Adrenal gland (tissue), 12 donors: Measurements from ENCODE around the gene KCTD17. TPM values are rescaled to one million over a fixed set of nuclear protein-coding genes. Genes with fewer than 3 reads are reported as not detected.

ENCODE experiments used
- DNase-seq, 7 donors: peaks; one replicate each; pipeline ENCODE4 v3.0.0-alpha.2; 2019 to 2020
- H3K27ac ChIP-seq, 5 donors: fragments of 200-600 bp; sonication (generic) in 4 of 5; 1 replicate in 3 of 5; 2 replicates in 2 of 5; pipeline versions ENCODE4 v1.5.1 to v1.8.0; 2016 to 2020; ENCODE audit warnings: mild to moderate bottlenecking in 1 of 5
- H3K27me3 ChIP-seq: fragments of 200-600 bp; 2 replicates; pipeline ENCODE4 v1.8.0; 2021
- H3K36me3 ChIP-seq, 2 donors: fragments of 200-600 bp; replicated peaks in 1 of 2; 1 replicate in 1 of 2; 2 replicates in 1 of 2; pipeline versions ENCODE4 v1.5.1 to v1.8.0; 2018 to 2022
- H3K4me1 ChIP-seq, 2 donors: fragments of 200-600 bp; replicated peaks in 1 of 2; 1 replicate in 1 of 2; 2 replicates in 1 of 2; pipeline versions ENCODE4 v1.5.1 to v1.8.0; 2018 to 2021
- H3K4me3 ChIP-seq, 4 donors: fragments of 200-600 bp; sonication (generic) in 3 of 4; one replicate each; pipeline ENCODE4 v1.5.1; 2016 to 2018
- H3K9me3 ChIP-seq, 3 donors: fragments of 200-600 bp; sonication (generic) in 1 of 3; replicated peaks in 1 of 3; 1 replicate in 2 of 3; 2 replicates in 1 of 3; pipeline versions ENCODE4 v1.5.1 to v1.8.0; 2016 to 2021
- CTCF ChIP-seq, 6 experiments: fragments of 450-650 bp in 4 of 6; fragments of 200-600 bp in 2 of 6; sonication (generic) in 1 of 6; IDR thresholded peaks; 1 replicate in 5 of 6; 2 replicates in 1 of 6; pipeline versions ENCODE4 v1.5.1 to v1.8.0; 2016 to 2021; ENCODE audit warnings: antibody characterized with exemption in 6 of 6, mild to moderate bottlenecking in 2 of 6, moderate library complexity in 1 of 6
- POLR2A ChIP-seq, 2 donors: fragments of 450-650 bp; IDR thresholded peaks; one replicate each; pipeline ENCODE4 v1.6.1; 2017; ENCODE audit warnings: antibody characterized with exemption in 2 of 2, mild to moderate bottlenecking in 2 of 2, moderate library complexity in 1 of 2
- WGBS, 4 donors: extraction: QIAGEN DNeasy Blood & Tissue Kit in 2 of 4; methylation state at CpG; one replicate each; pipeline versions ENCODE4 v1.1.5 to v1.1.7; 2013 to 2017; 5-methylcytosine and 5-hydroxymethylcytosine counted together
- intact Hi-C, 2 donors: fragments of 100-400 bp; cut with DNase I; formaldehyde crosslinking; loops; one replicate each; pipeline versions ENCODE4 v1.14.1 to v1.15.0; 2022 to 2023
- polyA plus RNA-seq, 3 donors: library from polyadenylated mRNA; stranded (reverse); fragments of 200-250 nt in 2 of 3; fragments of 350-450 nt in 1 of 3; fragmentation: Illumina TruSeq in 1 of 3; extraction: RNeasy Lipid Tissue Mini Kit (QIAGEN cat#74804) in 1 of 3; gene quantifications; one replicate each; pipeline ENCODE4 v1.2.3, GENCODE V29; 2013 to 2014
- total RNA-seq, 9 donors: library from RNA; depleted of rRNA in 4 of 9; stranded (reverse); fragments of >200 nt in 4 of 9; fragments of 120-200 nt in 1 of 9; fragmentation: NEBNext Ultra II Directional in 1 of 9; extraction: Animal tissue kit (Norgen Biotek cat#: 25700) in 1 of 9; gene quantifications; one replicate each; pipeline versions ENCODE4 v1.1.0 to v1.2.4, GENCODE V29; 2013 to 2023
- donor health status: healthy with polysubstance abuse.
- donor health status: Bipolar disorder and iron deficiency.
- donor health status: DM: yes; HTN: yes; CAD: no.
- donor health status: DM: no; HTN: no; CAD: no.
- donor health status: DM: no; HTN: no; CAD: no.
- donor health status: DM: yes; HTN: yes; CAD: no.

KCTD17 gene
- total and polyA plus RNA-seq, 12 donors, result 10.0 to 71.5 (median 27.0) TPM

DNA sequence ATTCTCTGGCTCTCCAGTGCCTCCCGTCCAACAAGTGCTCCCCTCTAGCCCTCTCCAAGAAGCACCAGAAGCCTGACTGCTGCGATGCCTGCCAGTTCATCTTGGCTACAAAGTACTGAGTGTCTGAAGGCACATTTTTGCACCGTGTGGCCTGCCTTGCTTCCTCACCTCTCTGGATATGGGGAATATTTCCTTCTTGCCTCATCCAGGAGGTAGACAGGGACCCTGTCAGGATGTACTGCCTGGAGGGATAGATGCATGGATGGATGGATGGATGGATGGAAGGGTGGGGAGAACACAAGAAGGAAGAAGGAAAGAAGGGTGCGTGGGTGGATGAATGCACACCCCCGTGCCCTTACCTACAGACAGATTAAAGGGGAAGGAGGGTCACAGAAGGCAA, 27.6 kb downstream of the KCTD17 start:
- no peak for TF ChIP-seq CTCF (IDR thresholded peaks at IDR 0.05)
- TF ChIP-seq POLR2A (IDR thresholded peaks at IDR 0.05), result no peak
- no peaks in the 10 kb centered on the region for H3K27me3 ChIP-seq
- H3K4me1 ChIP-seq, result no peaks in the 10 kb centered on the region
- WGBS, 4 donors, result 54 to 72% (median 61%) methylated on average over 5 of the region's 5 CpGs
- no peak for DNase-seq
- H3K9me3 ChIP-seq, result no peaks in the 10 kb centered on the region
- H3K4me3 ChIP-seq, result no peak overlapping the region
- H3K27ac ChIP-seq, result no peak overlapping the region
- intact Hi-C loops, result loop anchor here in 1 of 2 donors (5.0 kb wide), 1 partner anchor 123 kb away; no protein-coding TSS in a partner anchor
- no peaks in the 10 kb centered on the region for H3K36me3 ChIP-seq

- H3K27me3 ChIP-seq, result no peaks in the 10 kb centered on the region
- no peak overlapping the region for H3K4me3 ChIP-seq
Measured at GRCh38 chr22:37079668-37080171, 28.2 kb downstream of the KCTD17 start.

GRCh38 chr22:37080438-37080837, 28.9 kb downstream of the KCTD17 start:
- TF ChIP-seq POLR2A (IDR thresholded peaks at IDR 0.05), result no peak
- no peak for TF ChIP-seq CTCF (IDR thresholded peaks at IDR 0.05)
- H3K27ac ChIP-seq, result no peak overlapping the region
- no peaks in the 10 kb centered on the region for H3K9me3 ChIP-seq
- 88 to 98% (median 93%) methylated on average over 6 of the region's 6 CpGs for WGBS, 4 donors
- H3K4me1 ChIP-seq, result no peaks in the 10 kb centered on the region
- no peaks in the 10 kb centered on the region for H3K36me3 ChIP-seq
- intact Hi-C loops, result loop anchor here (5.0 to 10.0 kb wide), 2 partner anchors 82 to 84 kb away; no protein-coding TSS in a partner anchor
- no peak overlapping the region for H3K4me3 ChIP-seq
- no peak for DNase-seq
- no peaks in the 10 kb centered on the region for H3K27me3 ChIP-seq

More at GRCh38 chr22:37079668-37080171, 28.2 kb downstream of the KCTD17 start:
- Histone ChIP-seq H3K4me1 (no peaks in the 10 kb centered on the region), H3K36me3 (no peaks in the 10 kb centered on the region), H3K27ac (no peak overlapping the region), H3K9me3 (no peaks in the 10 kb centered on the region)
- peak in 2 of 7 donors; percentile 23 to 45 for DNase-seq
- intact Hi-C loops, result loop anchor here (5.0 to 10.0 kb wide), 3 partner anchors 83 to 123 kb away; no protein-coding TSS in a partner anchor
- WGBS, 4 donors, result 63 to 75% (median 69%) methylated on average over 11 to 15 of the region's 15 CpGs
- TF ChIP-seq POLR2A (IDR thresholded peaks at IDR 0.05) (no peak), CTCF (IDR thresholded peaks at IDR 0.05) (no peak)

DNA sequence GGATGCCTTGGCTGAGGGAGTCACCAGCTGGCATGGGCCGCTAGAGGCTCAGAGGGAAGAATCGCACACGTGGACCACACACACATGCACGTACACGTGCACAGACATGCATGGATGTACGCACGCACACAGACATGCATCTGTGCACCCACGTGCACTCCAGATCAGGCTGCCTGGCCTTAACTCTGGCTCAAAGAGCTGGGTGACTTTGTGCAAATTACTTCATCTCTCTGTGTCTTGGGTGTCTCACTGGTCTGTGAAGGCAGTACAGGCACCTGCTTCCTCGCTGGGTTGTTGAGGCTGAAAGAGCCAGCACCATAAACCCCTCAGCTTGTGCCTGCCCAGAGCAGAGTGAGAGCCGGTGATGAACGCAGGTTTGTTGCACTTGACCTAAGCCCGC, 29.3 kb downstream of the KCTD17 start:
- H3K27me3 ChIP-seq, result no peaks in the 10 kb centered on the region
- WGBS, 4 donors, result 90 to 96% (median 93%) methylated on average over 11 to 12 of the region's 12 CpGs
- intact Hi-C loops, result loop anchor here (5.0 to 10.0 kb wide), 2 partner anchors 81 to 84 kb away; no protein-coding TSS in a partner anchor

More for the DNA sequence above, 29.3 kb downstream of the KCTD17 start:
- no peaks in the 10 kb centered on the region for H3K36me3 ChIP-seq
- TF ChIP-seq POLR2A (IDR thresholded peaks at IDR 0.05) (no peak), CTCF (IDR thresholded peaks at IDR 0.05) (no peak)
- no peak overlapping the region for H3K27ac ChIP-seq
- no peak for DNase-seq
- no peak overlapping the region for H3K4me3 ChIP-seq
- no peaks in the 10 kb centered on the region for H3K4me1 ChIP-seq
- no peaks in the 10 kb centered on the region for H3K9me3 ChIP-seq
